NCI-H69 (cell line): ENCODE measurements around the gene OR6K3.
"Not testable (repeated sequence)": the region's sequence is repeated elsewhere in the genome, so short reads cannot be mapped to it uniquely, and the experiment has no call there.

Experiments used
- DNase-seq: peaks from one replicate; lab custom pipeline; 2025; lab: John Stamatoyannopoulos, UW

The OR6K3 gene, protein sequence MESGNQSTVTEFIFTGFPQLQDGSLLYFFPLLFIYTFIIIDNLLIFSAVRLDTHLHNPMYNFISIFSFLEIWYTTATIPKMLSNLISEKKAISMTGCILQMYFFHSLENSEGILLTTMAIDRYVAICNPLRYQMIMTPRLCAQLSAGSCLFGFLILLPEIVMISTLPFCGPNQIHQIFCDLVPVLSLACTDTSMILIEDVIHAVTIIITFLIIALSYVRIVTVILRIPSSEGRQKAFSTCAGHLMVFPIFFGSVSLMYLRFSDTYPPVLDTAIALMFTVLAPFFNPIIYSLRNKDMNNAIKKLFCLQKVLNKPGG

DNA sequence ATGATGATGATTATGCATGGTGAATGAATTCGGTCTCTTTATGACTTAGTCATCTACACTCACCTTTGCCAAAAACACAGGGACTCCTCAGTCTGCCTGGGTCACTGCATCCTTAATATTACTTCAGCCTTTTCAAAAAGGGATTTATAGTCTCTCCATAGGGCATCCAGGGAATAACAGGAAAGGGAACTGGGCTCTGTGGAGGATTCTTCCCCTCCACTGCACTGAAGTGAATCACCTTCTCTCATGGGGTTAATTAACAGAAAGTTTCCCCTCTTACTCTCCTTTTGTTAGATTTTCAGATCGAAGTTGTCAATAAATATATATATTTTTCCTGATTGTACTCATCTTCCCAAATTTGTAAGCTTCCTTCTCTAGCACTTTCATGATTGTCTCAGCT lies at the start of gene OR6K3:
OR6K3 (minus strand) TSS at position 101 of the 400 bp plus-strand sequence. CDS start 2,605 bp downstream, outside the sequence.
- no peak for DNase-seq

DNA sequence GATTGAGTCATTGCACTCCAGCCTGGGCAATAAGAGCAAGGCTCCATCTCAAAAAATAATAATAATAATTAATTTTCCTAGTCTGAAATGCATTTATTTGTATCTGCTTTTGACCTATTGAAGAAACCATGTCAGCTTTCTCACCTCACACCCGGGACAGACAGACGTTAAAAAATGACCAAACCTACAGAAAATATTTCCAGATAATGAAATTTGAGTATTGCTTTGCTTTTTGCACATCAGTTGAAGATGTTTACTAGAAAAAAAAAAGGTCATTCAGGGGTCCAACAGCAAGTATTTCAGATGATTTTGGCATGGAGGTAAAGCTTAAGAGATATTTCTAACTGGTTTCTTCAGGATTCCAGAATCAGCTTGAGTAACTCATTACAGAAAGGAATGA lies 33.9 kb upstream of the OR6K3 start, which contains the start of gene OR6K6:
OR6K6 (plus strand) TSS at position 301 of the 400 bp plus-strand sequence. CDS start 168 bp downstream, outside the sequence.
- no peak for DNase-seq

DNA sequence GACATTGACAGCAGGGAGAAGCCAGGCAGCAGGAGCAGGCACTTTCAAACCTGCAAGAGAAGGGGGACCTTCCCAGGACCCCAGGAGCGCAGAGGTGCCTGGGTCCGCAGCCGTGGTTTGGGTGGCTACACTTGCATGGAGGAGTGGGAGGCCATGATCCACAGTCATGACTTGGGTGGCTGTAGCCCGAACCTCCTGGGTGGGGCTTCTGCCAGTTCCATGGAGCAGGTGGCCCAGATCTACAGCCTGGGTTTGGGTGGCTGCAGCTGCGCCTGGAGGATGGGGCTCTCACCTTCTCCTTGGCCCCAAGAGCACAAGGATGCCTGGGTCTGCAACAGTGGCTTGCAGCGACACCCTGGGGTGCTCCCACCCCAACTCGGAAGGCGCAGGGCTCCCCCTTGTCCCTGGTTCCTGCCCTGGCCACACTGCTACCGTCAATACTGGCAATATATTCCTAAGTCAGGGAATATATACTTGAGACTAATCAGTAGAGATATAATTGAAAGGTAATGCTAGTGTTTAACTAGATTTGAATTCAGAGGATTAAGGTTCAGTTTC lies 31.7 kb upstream of the OR6K3 start:
- DNase-seq = no peak

DNA sequence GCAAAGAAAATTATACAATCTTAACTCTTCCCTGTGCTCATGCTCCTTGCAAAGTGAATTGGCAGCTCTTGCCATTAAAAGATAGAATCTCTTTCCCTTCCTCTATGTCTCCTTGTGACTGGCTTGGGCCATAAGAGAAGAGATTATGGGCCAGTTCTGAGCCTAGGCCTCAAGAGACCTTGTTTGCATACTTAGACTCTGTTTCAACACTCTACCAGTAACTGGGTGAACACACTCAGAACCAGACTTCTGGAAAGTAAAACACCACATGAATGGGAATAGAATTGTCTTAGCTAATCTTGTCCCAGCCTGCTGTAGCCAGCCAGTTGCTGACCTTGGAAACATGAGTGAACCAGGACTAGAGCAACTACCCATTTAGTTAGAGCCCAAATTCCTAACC lies 15.3 kb upstream of the OR6K3 start:
- DNase-seq = no peak

DNA sequence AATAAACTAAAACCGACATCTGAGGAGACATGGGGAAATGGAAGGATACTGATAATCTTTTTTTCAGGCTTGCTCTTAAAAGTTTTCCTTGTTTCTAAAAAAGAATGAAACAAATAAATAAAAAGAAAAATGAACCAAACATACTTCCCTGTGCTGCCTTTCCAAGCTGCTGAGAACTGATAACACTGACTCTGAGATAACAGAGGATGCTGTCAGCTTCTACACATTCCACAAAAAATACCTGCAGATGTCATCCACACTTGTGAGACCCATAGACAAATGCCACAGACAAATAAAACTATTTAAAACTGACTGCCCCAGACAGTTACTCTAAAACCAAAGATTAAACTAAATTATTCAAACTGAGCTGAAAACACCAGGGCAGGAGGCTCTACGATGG lies 12.0 kb upstream of the OR6K3 start:
- DNase-seq = no peak

DNA sequence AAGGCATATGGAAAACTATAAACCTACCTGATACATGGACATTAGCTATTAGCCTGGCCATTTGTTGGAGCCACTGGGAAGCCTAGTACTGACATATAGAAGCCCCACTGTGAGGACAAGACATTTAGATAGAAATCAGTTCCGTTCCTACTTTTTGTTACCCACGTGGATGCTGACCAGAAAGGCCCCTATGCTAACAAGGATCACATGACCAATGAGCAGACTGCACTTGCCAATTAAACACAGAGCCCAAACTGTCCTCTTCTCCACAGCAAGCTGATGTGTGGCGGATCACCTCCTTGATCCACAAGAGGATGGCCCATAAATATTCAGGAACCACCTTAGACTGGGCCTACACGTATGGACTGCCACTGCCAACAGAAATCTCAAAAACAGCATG lies 11.2 kb upstream of the OR6K3 start:
- no peak for DNase-seq

DNA sequence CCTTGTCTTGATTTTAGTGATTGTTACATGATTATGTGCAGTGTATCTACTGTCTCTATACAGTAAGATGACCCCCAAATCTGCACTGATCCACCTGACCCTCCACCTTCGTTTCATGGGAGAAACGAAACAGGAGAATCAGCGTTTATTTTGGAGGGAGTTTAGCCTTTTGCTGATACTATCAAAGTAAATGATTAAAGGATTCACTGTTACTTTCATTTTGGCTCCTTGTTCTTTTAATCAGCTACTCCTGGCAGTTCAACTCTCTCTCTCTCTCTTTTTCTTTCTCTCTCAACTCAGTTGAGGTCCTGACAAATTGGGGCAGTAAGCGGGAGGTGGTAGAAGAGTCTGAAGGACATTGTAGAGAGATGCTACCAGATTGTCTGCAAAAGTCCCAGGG lies 9.9 kb upstream of the OR6K3 start:
- DNase-seq = no peak

DNA sequence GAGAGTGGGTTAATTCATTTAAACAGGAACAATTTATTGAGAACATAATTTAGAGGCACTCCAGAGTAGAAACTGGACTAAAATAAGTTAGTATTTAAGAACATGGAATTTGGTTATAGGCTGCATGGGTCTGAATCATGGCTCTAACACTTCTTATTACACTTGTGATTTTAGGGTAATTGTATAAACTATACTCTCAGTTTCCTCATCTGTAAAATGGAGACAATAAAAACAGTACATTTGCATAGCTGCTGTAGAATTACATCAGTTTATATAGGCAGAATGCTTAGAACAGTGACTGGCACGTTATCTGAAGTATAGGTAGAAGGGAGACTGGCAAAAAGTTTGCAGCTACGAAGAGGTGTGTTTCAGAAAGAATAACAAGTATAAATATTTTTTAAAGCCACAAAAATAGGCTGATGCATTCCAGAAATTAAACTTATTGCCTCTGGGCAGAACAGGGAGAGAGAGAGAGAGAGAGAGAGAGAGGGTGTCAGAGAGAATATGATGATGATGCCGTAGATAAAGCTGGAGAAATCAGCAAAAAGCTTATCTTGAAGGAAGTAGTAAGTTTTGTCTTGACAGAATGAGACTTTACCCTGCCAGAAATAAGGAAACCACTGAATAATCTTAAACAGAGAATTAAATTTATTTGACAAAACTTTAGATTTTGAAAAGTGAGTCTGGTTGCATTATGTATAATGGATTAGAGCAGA lies 8.1 kb upstream of the OR6K3 start:
- no peak for DNase-seq

DNA sequence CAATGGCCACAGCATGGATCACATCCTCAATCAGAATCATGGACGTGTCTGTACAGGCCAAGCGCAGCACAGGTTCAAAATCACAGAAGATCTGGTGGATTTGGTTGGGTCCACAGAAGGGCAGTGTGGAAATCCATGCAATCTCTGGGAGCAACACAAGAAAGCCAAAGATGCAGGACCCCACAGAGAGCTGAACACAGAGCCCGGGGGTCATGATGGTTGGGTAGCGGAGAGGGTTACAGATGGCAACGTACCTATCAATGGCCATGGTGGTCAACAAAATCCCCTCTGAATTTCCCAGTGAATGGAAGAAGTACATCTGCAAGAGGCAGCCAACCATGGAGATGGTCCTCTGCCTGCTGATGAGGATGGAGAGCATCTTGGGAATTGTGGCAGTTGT lies 3.9 kb upstream of the OR6K3 start:
- no peak for DNase-seq

DNA sequence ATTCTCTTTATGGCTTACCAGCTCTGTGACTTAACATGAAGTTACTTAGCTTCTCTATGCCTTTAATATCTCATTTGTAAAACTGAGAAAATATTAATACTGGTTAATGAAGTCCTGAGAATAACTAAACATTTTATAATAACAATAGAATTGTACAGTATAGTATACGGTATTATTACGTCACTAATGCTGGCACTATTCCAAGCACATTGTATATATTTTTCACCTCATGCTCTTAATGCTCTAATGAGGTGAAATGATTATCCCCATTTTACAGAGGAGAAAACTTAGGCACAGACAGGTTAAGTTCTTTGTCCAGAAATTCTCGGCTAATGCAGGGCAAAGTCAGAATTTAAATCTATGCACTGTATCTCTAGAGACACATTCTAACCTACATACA lies 856 bp downstream of the OR6K3 start:
- DNase-seq = no peak

DNA sequence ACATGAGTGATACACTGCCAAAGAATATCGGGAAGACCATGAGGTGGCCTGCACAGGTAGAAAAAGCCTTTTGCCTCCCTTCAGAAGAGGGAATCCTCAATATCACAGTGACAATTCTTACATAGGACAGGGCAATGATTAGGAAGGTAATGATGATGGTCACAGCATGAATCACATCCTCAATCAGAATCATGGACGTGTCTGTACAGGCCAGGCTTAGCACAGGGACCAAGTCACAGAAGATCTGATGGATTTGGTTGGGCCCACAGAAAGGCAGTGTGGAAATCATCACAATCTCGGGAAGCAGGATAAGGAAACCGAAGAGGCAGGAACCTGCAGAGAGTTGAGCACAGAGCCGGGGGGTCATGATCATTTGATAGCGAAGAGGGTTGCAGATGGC lies 3.2 kb downstream of the OR6K3 start:
- no peak for DNase-seq

DNA sequence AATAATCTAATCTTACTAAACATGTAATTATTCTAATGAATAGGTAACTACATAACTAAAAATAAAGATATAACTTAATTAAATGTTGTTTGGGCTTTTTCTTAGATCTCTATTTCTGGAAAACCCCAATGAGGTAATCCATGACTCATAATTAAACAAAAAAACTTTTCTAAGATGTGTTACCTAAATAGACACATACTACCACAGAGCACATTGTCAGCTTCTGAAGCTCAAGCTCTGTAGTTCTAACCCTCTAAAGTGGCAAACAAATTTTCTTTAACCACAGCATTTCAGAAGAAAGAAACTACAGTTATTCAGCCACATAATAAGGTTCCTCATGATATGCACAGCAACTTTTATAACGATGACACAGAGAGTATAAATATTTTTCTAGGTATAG lies 4.2 kb downstream of the OR6K3 start:
- DNase-seq = no peak

DNA sequence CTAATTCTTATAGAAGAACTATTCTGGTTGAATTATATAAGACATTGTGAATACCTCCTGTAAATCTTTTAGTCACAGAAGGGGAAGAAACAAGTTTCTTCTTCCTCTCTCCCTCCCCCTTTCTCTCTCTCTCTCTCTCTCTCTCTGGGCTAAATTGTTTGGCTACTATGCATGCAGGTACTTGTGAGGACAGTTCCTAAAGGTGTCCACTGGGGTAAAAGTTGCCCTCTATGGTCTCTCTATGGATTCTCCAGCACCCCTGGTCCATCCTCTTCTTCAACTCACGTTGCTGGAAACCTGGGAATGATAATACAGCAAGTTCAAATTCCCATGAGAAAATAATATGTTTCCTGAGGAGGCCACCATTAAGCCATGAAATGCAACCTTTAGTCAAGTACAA lies 5.8 kb downstream of the OR6K3 start:
- no peak for DNase-seq

DNA sequence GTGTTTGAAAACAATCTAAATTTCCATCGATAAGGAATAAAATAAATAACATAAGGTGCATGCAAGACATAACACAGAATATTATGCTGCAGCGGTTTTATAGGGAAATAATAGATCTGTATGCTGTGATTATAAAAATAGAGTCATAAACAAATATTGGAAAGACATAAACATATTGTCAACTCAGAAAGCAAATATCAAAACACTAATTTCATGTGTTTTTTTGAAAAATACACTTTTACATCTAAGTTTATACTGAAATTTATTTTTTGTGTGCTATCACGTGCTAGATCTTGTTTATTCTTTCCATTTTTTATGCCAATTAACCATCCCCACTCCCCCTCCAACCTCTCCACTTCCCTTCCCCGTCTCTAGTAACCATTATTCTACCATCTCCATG lies 9.4 kb downstream of the OR6K3 start:
- no peak for DNase-seq

DNA sequence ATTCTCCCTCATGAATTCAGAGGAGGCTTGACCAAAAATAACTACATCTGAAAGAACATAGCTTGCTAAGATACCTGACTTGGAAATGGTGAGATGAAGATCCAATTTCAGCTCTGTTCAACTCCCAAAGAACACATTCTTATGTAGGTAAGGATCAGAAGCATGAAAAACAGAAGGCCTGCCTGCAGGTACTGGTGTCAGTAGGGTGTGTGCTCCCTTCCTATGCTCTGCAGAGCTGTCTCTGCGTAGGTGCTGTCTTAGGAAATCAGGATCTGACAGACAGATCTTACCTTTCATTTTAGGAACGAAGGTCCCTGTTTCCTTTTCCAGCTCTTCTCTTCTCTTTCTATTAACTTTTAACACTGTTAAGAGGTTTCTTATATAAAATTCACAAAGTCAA lies 14.4 kb downstream of the OR6K3 start:
- DNase-seq = no peak

DNA sequence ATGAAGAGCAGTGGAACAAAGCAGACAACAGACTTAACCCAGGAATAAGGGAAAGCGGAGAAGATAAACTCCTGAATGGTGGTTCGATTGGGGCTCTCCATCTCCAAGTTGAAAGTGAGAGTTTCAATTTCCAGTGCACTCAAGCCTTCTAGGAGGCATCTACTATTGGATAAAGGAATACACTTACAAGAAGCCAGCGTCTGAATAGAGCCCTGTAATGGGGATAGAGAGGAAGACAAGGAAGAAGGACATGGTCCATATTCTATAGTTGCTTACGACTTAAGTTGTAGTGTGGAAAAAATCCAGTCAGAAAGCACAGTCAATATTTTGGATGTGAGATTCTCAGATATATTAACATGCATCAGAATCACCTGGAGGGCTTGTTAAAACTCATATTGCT lies 20.0 kb downstream of the OR6K3 start, which contains the start of gene OR6K2:
OR6K2 (minus strand) TSS at position 101 of the 400 bp plus-strand sequence; CDS start at position 101, 0 bp downstream.
- no peak for DNase-seq

DNA sequence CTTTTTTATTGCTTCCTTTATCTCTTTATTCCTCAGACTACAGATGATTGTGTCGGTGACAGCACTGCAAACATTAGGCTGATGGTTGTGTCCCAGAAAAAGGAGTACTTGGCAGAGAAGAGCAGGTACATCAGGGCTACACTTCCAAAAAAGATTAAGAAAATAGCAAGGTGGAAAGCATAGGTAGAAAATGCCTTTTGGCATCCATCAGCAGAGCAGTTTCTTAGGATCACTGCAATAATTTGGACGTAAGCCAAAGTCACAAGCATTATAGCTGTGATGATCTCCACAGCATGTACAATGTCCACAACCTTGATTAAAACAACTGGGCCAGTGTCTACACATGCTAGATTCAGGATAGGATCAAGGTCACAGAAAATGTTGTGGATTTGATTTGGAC lies 25.9 kb downstream of the OR6K3 start:
- DNase-seq = no peak

DNA sequence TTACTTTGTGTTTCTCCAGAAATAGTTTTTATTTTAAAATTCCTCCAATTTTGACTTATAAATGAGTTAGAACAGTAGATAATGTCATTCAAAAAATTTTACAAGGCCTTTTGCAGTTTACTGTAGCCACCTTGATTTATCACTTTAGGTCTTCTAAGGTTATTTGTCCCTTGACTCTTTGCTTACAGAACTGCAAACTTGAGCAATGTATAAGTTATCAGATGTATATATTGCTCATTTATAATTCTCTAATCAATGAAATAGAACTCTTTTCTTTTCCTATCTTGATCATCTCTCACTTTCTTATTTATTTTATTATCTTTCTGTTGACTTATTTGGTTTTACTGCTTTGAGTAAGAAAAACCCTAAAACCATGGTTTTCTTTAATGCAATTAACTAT lies 28.2 kb downstream of the OR6K3 start:
- no peak for DNase-seq

DNA sequence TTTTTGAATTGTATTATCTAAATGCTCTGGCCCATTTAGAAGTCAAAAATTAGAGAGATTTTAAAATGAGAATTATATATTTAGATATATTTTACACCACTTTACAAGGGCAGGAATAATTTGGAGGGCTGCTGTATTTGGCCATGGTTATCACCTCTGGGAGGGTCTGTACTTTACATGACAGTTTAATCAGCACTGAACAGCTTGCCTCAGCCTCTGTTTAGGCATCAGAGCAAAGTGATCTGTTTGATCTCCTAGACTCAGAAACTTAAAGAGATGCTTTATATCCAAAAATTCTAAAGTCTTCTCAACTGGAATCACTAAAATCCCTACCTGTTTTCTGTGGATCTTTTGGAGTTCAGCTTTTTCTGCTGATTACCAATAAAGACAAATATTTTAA lies 28.6 kb downstream of the OR6K3 start:
- no peak for DNase-seq

DNA sequence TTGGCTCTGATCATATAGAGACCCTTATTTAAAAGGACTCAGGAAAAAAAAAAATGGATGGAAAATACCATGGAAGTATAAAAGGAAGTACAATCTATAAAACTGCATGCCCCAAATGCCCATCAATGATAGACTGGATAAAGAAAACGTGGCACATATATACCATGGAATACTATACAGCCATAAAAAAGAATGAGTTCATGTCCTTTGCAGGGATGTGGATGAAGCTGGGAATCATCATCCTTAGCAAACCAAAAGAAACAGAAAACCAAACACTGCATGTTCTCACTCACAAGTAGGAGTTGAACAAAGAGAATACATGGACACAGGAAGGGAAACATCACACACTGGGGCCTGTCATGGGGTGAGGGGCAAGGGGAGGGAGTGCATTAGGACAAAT lies 29.4 kb downstream of the OR6K3 start:
- DNase-seq = not testable (repeated sequence)

DNA sequence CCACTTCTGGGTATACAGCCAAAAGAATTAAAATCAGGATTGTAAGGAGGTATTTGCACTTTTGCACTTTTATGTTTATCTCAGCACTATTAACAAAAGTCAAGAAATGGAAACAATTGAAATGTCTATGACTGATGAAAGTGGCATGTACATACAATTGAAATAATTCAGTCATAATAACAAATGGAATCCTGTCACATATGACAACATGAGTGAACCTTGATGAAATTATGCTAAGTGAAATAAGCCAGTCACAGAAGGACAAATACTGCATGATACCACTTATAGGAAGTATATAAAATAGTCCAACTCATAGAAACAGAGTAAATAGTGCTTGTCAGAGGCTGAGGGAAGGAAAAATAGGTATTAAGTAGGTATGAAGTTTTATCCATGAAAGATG lies 30.6 kb downstream of the OR6K3 start:
- DNase-seq = no peak

DNA sequence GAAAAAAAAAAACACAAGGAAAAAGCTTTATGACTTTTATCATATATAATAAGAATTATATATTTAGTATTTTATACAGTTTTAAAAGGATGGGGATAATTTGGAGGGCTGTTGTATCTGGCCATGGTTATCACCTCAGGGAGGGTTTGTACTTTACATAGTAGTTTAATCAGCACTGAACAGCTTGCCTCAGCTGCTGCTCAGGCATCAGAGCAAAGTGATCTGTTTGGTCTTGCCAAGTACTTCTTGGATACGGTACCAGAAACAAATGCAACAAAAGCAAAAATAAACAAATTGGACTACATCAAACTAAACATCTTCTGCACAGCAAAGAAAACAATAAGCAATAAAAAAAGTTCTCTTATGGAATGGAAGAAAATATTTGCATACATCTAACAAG lies 31.4 kb downstream of the OR6K3 start:
- no peak for DNase-seq

DNA sequence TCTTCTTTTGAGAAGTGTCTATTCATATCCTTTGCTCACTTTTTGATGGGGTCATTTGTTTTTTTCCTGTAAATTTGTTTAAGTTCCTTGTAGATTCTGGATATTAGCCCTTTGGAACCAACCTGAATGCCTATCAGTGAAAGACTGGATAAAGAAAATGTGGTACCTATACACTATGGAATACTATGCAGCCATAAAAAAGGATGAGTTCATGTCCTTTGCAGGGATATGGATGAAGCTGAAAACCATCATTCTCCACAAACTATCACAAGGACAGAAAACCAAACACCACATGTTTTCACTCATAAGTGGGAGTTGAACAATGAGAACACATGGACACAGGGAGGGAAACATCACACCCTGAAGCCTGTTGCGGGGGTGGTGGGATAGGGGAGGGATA lies 32.2 kb downstream of the OR6K3 start:
- DNase-seq = not testable (repeated sequence)
